ENCODE measurements around the gene HHAT.
A peak's percentile ranks its signal among the peaks of the same experiment; 100 is the strongest.

The HHAT gene

DNA sequence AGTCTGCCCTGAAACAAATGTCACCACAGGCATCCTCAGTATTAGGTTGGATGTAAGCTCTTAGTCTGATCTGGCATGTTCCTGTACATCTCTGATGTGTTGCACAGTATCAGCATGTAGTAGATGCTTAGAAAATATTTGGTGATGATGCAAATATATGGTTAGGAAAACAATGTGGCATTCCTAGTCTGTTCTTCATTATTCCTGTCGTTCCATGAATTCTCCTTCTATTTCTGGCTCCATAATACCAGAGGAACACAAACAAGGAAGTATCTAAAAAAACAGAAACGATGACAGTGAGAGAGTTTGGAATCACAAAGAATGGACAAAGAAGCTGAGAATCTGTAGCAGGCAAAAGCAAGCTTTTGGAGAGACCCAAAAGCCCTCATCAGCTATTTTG lies 236.6 kb downstream of the HHAT start:
- DNase-seq, result no peak

DNA sequence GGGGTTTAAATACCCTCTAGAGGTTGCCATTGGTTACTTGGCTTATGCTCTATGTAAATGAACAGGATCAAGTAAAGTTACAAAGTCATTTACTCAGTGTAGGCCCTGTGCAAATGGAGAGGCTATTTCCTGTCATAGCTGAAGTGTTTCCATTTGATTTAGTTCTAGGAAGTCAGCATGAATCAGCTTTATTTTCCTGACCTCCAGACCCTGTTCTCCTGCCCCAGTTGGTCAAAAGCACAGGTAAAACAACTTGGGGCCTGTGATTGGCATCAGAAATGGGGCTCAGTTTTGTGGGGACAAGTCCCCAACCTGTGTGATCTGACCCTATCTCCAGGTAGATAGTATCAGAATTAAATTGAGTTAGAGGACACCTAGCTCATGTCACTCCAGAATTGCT lies 239.9 kb downstream of the HHAT start:
- DNase-seq, result no peak

DNA sequence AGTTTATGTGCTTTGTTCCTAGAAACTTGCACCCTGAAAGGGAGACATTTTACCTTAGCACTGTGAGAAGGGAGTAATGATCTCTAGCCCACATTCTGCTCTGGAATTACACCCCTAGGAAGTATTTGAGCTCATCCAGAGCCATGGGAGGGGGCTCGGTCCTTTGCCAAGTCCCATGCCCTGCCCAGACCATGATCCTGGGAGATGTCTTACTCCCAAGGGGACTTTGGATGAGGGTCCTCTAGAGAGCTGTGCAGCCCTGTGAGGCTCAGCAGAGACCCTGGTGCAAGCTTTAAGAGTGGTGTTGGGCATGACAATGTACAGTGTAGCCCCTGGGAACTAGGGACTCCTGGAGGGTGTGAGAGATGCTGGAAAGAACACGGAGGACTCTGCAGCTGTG lies 241.4 kb downstream of the HHAT start:
- no peak for DNase-seq

GRCh38 chr1:210571356-210572284 lies 242.9 kb downstream of the HHAT start:
- no peak for DNase-seq

DNA sequence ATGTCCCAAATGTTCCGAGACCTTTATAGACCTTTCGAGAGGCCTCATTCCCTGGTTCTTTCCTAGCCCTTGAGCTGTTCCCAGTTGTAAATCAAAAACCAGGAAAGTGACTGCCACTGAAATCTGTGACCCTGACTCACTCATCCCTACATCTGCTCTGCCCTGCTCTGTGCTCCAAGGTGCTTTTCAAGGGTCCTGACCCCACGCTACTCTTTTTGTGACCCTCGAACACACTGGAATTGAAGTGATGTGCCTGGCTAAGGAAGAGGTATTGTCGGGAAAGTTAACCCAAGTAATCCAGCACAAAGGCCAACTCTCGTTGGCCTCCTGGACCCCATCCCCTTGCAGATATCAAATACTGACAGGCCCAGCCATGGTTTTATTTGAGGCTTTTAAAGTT lies 244.4 kb downstream of the HHAT start:
- DNase-seq, result no peak

- no peak for DNase-seq
Observed at GRCh38 chr1:210582205-210582970, 253.7 kb downstream of the HHAT start.

DNA sequence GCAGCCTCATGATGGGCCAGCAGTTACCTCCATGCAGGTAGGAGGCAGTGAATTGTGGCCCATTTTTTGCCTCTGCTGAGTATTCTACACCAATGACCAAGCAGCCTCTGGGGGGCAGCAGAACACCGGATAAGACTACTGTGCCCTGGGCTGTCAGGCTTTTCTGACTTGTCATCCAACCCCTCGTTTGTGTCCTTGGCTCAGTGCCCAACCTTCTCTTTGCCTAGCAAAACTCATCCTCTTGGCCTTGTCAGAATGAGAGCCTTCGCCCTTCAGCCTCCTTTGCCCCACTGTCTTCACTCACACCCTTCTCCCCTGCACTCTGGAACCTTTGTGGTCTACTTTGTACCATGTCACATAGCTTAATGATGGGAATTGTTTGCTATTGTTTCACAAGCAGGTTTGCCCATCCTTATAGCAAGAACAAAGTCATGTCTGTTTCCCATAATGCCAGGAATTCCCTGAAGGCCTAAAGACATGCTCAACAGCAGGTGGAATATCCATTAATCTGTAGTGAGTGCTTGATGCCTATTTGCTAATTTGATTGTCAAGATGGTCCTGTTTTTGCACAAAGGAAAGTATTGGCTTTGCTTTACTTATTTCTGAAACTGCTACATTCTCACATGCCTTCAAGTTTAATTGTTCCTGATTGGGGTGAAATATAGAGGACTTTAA lies 255.9 kb downstream of the HHAT start:
- DNase-seq, result peak; percentile 77 to 82

DNA sequence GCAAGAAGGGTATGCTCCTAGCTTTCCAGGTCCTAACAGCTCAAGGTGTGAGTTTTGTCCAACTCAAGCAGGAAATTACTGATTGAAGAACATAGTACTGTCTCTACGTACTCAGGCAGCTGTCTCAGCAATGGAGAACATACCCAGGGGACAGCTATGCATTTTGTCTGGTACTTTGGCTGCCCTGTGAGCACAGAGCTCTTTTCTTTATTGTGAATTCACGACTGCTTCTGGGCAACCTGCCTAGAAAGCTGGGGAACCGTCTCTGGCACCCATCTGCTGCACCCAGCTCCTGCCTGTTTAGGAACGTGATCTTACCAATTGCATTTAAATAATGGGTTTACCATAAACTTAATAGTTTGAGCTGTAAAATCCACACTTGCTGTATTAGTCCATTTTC lies 258.1 kb downstream of the HHAT start:
- no peak for DNase-seq

DNA sequence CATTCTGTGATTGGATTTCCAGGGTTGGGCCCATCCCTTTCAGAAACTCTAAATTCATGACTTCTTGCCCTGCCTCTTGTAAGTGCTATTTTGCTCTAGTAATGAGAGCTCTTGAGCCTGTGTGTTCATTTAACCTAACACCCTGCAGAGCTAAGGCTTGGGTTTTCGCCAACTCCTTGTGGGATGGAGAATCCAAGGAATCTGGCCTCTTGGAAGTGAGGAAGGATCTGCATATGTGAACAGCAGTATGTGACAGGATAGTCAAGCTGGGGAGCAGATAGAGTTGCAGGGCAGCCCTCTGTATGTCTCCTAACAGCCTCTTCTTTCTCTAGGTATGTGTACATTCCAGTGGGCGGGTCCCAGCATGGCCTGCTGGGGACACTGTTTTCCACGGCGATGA lies 258.9 kb downstream of the HHAT start:
- DNase-seq, result no peak

DNA sequence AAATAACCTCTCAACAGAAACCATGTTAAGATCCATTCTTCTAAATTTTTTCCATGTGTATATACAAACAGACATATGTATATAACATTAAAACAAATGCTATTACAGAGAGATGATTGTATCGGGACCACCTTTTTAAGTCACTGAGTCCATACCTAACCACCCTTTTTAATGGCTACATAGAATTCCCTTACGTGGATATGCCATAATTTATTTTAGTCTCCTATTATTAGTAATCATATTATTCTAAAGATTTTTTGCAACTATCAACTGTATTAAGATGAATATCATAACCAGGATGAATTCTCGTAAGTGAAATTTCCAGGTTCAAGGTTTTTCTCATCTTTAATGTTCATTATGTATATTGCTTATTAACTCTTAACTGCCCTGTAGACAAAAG lies 259.7 kb downstream of the HHAT start:
- DNase-seq, result no peak

- no peak for DNase-seq
Observed at GRCh38 chr1:210588946-210589345, 260.2 kb downstream of the HHAT start.

GRCh38 chr1:210591214-210591613 lies 262.5 kb downstream of the HHAT start:
- DNase-seq, result no peak

GRCh38 chr1:210594605-210595004 lies 265.9 kb downstream of the HHAT start:
- DNase-seq, result no peak

- no peak for DNase-seq
Observed at GRCh38 chr1:210596641-210597040, 267.9 kb downstream of the HHAT start.

DNA sequence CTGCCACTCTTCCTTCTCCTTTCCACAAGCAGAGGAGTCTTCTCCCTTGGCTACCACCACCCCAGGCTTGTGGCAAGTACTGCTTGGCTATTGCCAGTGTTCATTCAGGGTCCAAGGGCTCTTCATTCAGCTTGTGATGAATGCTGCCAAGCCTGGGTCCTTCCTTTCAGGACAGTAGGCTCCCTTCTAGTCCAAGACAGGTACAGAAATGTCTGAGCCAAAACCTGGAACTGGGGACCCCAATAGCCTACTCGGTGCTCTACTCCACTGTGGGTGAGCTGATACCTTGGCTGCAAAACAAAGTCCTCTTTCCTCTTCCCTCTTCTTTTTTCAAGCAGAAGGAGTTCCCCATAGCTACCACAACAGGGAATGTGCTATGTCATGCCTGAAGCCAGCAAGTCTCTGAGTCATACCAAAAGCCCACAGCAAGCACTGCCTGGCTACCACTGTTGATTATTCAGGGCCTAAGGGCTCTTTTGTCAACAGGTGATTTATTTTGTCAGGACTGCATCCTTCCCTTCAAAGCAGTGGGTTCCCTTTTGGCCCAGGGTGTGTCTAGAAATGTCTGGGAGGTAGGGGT lies 268.9 kb downstream of the HHAT start:
- no peak for DNase-seq

- no peak for DNase-seq
Observed at GRCh38 chr1:210598135-210598652, 269.5 kb downstream of the HHAT start.

DNA sequence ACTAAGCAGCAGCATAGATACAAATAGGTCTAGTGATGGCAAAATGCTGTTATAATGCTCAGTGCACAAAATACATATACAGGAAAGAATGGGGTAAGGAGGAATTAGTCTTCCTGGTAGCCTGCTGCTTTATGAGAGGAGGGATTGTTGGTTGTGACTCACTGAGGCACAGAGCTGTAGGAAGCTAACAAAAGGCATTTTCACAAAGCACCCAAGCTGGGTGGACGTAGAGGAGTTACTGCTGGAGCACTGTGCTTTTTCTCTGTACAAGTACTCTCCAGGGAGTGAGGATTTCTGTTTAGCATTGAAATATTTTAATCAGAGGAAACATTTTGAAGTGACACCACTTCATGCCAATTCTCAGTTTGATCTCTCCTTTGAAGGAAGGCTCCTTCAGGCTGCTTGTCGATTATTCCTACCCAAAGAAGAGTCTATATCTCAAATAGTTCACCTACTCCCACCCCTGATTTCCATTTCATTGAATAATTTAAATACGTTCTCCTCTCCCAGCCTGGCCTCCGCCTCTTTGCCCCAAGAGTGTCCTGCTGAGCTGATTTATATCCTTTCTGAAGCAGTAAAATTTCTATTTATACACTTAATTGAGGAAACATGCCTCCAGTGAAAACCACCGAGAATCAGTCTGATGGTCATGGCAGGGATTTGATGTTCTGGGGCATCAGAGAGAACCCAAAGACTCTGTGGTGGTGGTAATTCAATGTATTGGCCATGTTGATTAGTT lies 271.9 kb downstream of the HHAT start:
- DNase-seq, result no peak

DNA sequence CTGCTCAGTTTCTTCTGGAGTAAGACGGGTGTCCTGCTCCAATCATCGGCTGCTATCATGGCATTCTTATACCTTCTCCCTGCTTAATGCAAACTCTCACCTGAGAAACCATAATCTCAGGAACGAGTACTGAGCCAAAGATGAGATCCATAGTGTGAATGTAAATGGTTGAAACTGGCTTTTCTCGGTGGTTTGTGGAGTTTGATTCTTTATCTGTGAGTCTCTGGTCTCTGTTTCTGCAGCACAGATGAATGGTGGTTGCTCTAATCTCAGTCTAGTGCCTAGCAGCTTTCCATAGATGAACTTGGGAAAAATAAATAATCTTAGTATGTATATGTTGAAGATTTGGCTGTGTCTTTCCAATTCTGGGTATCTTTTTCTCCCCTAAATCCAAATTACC lies 274.4 kb downstream of the HHAT start:
- no peak for DNase-seq

- DNase-seq, result no peak
Observed at GRCh38 chr1:210605099-210605498, 276.4 kb downstream of the HHAT start.

GRCh38 chr1:210607361-210607760 lies 278.7 kb downstream of the HHAT start:
- DNase-seq, result no peak

GRCh38 chr1:210608767-210609166 lies 280.1 kb downstream of the HHAT start:
- no peak for DNase-seq

GRCh38 chr1:210616356-210616755 lies 287.7 kb downstream of the HHAT start:
- DNase-seq, result no peak
